Activated CD4-positive, alpha-beta T cell treated with anti-CD3 and anti-CD28 coated beads, Interleukin-2, amount 50 U/mL, for 24 hours (primary cell): Measurements from ENCODE around the gene VTN.

ENCODE experiments used
- DNase-seq, 2 donors: peaks; one replicate each; pipeline ENCODE4 v3.0.0-alpha.2; 2020; ENCODE audit warnings: low read depth in 1 of 2, low spot score in 1 of 2

VTN gene

GRCh38 chr17:28324781-28325180 is 45.3 kb downstream of the VTN start:
- no peak for DNase-seq

- DNase-seq = no peak
These were observed 45.8 kb downstream of the VTN start for GRCh38 chr17:28324267-28324745.

- no peak for DNase-seq
These were observed 49.7 kb downstream of the VTN start for GRCh38 chr17:28320215-28321061.

GRCh38 chr17:28319598-28319935 is 50.5 kb downstream of the VTN start:
- no peak for DNase-seq

GRCh38 chr17:28318759-28319597 is 51.1 kb downstream of the VTN start, which contains the start of gene TMEM97:
TMEM97 (plus strand) TSS chr17:28319200; CDS start chr17:28319240, 40 bp downstream.
- DNase-seq = peak; percentile 89 to 94

GRCh38 chr17:28317966-28318758 is 51.9 kb downstream of the VTN start:
- no peak for DNase-seq
